Measurements from ENCODE around the gene CUEDC1.

- TF ChIP-seq EZH2 (optimal IDR thresholded peaks at IDR 0.05; ENCODE audit: low read depth, low read length) (no peak), CTCF (IDR thresholded peaks at IDR 0.05; ENCODE audit: low read length) (no peak)
These were observed 15.4 kb downstream of the CUEDC1 start for GRCh38 chr17:57939797-57940196.

Measured in MM.1S (cell line).